Tibial artery (tissue), 4 donors: ENCODE data around the gene TAAR8.

Source experiments
- DNase-seq, 2 donors: peaks; one replicate each; pipeline ENCODE4 v3.0.0-alpha.2; 2019
- H3K27ac ChIP-seq, 2 donors: fragments of 200-600 bp; sonication (generic) in 1 of 2; 1 replicate in 1 of 2; 2 replicates in 1 of 2; pipeline ENCODE4 v1.5.1; 2018 to 2019; ENCODE audit warnings: mild to moderate bottlenecking in 1 of 2
- H3K27me3 ChIP-seq, 2 donors: fragments of 200-600 bp; sonication (generic) in 1 of 2; one replicate each; pipeline versions ENCODE4 v1.5.1 to v1.6.0; 2016 to 2019
- H3K36me3 ChIP-seq, 3 donors: fragments of 200-600 bp; sonication (generic) in 2 of 3; one replicate each; pipeline ENCODE4 v1.5.1; 2016 to 2019; ENCODE audit warnings: mild to moderate bottlenecking in 2 of 3
- H3K4me1 ChIP-seq, 4 donors: fragments of 200-600 bp; sonication (generic) in 2 of 4; 1 replicate in 3 of 4; 2 replicates in 1 of 4; pipeline ENCODE4 v1.5.1; 2016 to 2019
- H3K4me3 ChIP-seq, 2 donors: fragments of 200-600 bp; sonication (generic) in 1 of 2; 1 replicate in 1 of 2; 2 replicates in 1 of 2; pipeline ENCODE4 v1.5.1; 2018 to 2019; ENCODE audit warnings: mild to moderate bottlenecking in 2 of 2
- H3K9me3 ChIP-seq, 3 donors: fragments of 200-600 bp; sonication (generic) in 1 of 3; one replicate each; pipeline ENCODE4 v1.5.1; 2016 to 2019
- CTCF ChIP-seq, 2 experiments: fragments of 200-600 bp in 1 of 2; fragments of 450-650 bp in 1 of 2; IDR thresholded peaks; one replicate each; pipeline ENCODE4 v1.5.1; 2017 to 2019; ENCODE audit warnings: antibody characterized with exemption in 2 of 2, mild to moderate bottlenecking in 1 of 2, moderate library complexity in 1 of 2
- intact Hi-C: fragments of 100-400 bp; cut with DNase I; formaldehyde crosslinking; loops from one replicate; pipeline ENCODE4 v1.15.0; 2023; ENCODE audit warnings: low total_unique reads

The TAAR8 gene

DNA sequence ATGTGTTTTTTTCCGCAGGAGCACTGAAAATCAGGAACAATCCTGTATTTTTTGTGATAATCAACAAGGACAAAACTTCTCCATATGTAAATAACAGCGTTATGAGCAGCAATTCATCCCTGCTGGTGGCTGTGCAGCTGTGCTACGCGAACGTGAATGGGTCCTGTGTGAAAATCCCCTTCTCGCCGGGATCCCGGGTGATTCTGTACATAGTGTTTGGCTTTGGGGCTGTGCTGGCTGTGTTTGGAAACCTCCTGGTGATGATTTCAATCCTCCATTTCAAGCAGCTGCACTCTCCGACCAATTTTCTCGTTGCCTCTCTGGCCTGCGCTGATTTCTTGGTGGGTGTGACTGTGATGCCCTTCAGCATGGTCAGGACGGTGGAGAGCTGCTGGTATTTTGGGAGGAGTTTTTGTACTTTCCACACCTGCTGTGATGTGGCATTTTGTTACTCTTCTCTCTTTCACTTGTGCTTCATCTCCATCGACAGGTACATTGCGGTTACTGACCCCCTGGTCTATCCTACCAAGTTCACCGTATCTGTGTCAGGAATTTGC, 17.8 kb downstream of the TAAR8 start, which contains the start of gene TAAR6:
Gene TAAR6, plus strand, starts transcription at position 102 of the 557 bp plus-strand sequence. Its CDS starts 0 bp downstream, at position 102.
- DNase-seq = no peak

GRCh38 chr6:132571774-132572173, 19.3 kb downstream of the TAAR8 start:
- Histone ChIP-seq H3K27ac (no peak overlapping the region), H3K4me1 (no peaks in the 10 kb centered on the region), H3K36me3 (no peaks in the 10 kb centered on the region), H3K27me3 (peaks cover 0 to 2% of the 10 kb centered on the region in 2 donors), H3K9me3 (no peaks in the 10 kb centered on the region), H3K4me3 (no peak overlapping the region)
- no peak for TF ChIP-seq CTCF (IDR thresholded peaks at IDR 0.05)
- DNase-seq = no peak
- intact Hi-C loops = no loop called here

More for the DNA sequence above, 17.8 kb downstream of the TAAR8 start, which contains the start of gene TAAR6:
- no peaks in the 10 kb centered on the region for H3K4me1 ChIP-seq
- H3K27me3 ChIP-seq = peaks cover 0 to 2% of the 10 kb centered on the region in 2 donors
- no peaks in the 10 kb centered on the region for H3K36me3 ChIP-seq
- H3K4me3 ChIP-seq = no peak within 1 kb of the TSS
- H3K27ac ChIP-seq = no peak within 1 kb of the TSS
- H3K9me3 ChIP-seq = no peaks in the 10 kb centered on the region
- no peak for TF ChIP-seq CTCF (IDR thresholded peaks at IDR 0.05)
- intact Hi-C loops = no loop called here

DNA sequence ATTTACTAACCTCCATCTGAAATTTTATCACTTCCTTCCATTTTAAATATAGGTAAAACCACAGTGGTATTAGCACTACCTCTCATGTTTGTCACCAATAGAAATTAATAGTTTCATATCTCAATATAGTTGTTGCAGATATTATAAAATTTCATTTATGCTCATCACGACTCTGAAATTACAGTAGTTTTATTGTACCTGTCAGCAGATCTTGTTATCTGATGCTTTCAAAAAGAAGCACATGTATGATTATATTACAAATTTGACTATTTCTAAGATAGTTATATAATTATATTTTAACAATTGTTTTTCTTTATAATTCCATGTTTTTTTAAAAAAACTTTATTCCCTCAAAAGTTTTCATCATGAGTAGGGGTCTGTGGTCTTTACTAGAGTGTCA, 32.2 kb downstream of the TAAR8 start:
- no peaks in the 10 kb centered on the region for H3K36me3 ChIP-seq
- no peaks in the 10 kb centered on the region for H3K4me1 ChIP-seq
- no peak for TF ChIP-seq CTCF (IDR thresholded peaks at IDR 0.05)
- H3K9me3 ChIP-seq = no peaks in the 10 kb centered on the region
- no peak overlapping the region for H3K4me3 ChIP-seq
- no peaks in the 10 kb centered on the region for H3K27me3 ChIP-seq
- intact Hi-C loops = no loop called here
- H3K27ac ChIP-seq = no peak overlapping the region
- DNase-seq = no peak

- no peak overlapping the region for H3K27ac ChIP-seq
- H3K27me3 ChIP-seq = no peaks in the 10 kb centered on the region
- no peak overlapping the region for H3K4me3 ChIP-seq
- no peak for DNase-seq
- H3K36me3 ChIP-seq = no peaks in the 10 kb centered on the region
- H3K4me1 ChIP-seq = no peaks in the 10 kb centered on the region
- no peaks in the 10 kb centered on the region for H3K9me3 ChIP-seq
- intact Hi-C loops = no loop called here
- TF ChIP-seq CTCF (IDR thresholded peaks at IDR 0.05) = no peak
Measured at GRCh38 chr6:132587424-132587823, 35.0 kb downstream of the TAAR8 start.

- H3K27ac ChIP-seq = no peak within 1 kb of the TSS
Measured at GRCh38 chr6:132589454-132589853, 37.0 kb downstream of the TAAR8 start, which contains the start of gene TAAR5. TAAR5 (minus strand) TSS chr6:132589741; CDS start chr6:132589686, 55 bp downstream.

More at GRCh38 chr6:132589454-132589853, 37.0 kb downstream of the TAAR8 start, which contains the start of gene TAAR5:
- no peaks in the 10 kb centered on the region for H3K27me3 ChIP-seq
- no peaks in the 10 kb centered on the region for H3K9me3 ChIP-seq
- H3K4me3 ChIP-seq = no peak within 1 kb of the TSS
- no peak for DNase-seq
- TF ChIP-seq CTCF (IDR thresholded peaks at IDR 0.05) = no peak
- H3K4me1 ChIP-seq = no peaks in the 10 kb centered on the region
- H3K36me3 ChIP-seq = no peaks in the 10 kb centered on the region
- intact Hi-C loops = no loop called here
